ENCODE data around the gene CTNNA3. TPM values are rescaled to one million over a fixed set of nuclear protein-coding genes. Genes with fewer than 3 reads are reported as not detected.

CTNNA3 gene
- total RNA-seq, 1 donor from 2014 or later: 159 TPM

DNA sequence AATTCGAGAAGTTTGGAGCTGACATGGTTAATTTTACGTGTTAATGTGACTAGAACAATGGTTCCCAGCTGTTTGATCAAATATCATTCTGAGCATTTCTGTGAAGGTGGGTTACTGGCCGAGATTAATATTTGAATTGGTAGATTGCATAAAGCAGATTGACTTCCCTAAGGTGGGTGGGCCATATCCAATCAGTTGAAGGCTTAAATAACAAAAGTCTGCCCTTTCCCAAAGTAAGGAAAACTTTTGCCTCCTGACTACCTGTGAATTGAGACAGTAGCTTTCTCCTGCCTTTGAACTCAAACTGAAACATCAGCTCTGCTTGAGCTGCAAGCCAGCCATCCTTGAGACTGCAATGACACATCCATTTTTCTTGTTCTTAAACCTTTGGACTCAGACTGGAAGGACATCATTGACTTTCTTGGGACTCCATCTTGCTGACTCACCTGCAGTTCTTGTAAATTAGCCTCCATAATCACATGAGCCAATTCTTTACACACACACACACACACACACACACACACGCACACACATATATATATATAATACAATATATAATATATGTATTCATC, 833.2 kb downstream of the CTNNA3 start:
- intact Hi-C loops (cut with micrococcal nuclease): no loop called here
- TF ChIP-seq, protein P1, sequence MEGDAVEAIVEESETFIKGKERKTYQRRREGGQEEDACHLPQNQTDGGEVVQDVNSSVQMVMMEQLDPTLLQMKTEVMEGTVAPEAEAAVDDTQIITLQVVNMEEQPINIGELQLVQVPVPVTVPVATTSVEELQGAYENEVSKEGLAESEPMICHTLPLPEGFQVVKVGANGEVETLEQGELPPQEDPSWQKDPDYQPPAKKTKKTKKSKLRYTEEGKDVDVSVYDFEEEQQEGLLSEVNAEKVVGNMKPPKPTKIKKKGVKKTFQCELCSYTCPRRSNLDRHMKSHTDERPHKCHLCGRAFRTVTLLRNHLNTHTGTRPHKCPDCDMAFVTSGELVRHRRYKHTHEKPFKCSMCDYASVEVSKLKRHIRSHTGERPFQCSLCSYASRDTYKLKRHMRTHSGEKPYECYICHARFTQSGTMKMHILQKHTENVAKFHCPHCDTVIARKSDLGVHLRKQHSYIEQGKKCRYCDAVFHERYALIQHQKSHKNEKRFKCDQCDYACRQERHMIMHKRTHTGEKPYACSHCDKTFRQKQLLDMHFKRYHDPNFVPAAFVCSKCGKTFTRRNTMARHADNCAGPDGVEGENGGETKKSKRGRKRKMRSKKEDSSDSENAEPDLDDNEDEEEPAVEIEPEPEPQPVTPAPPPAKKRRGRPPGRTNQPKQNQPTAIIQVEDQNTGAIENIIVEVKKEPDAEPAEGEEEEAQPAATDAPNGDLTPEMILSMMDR (IDR thresholded peaks at IDR 0.05; ENCODE audit: borderline replicate concordance): no peak
- Histone ChIP-seq H3K27me3 (ENCODE audit: low read depth) (no peaks in the 10 kb centered on the region), H3K4me3 (no peak overlapping the region), H3K27ac (replicated peaks) (no peak overlapping the region), H3K4me1 (no peaks in the 10 kb centered on the region), H3K36me3 (no peaks in the 10 kb centered on the region), H3K9me3 (replicated peaks) (no peaks in the 10 kb centered on the region)
- no peak for DNase-seq

- no peak overlapping the region for H3K27ac ChIP-seq (replicated peaks)
- DNase-seq: no peak
- H3K9me3 ChIP-seq (replicated peaks): no peaks in the 10 kb centered on the region
- TF ChIP-seq, protein P1 (IDR thresholded peaks at IDR 0.05; ENCODE audit: borderline replicate concordance): no peak
- H3K36me3 ChIP-seq: no peaks in the 10 kb centered on the region
- H3K27me3 ChIP-seq (ENCODE audit: low read depth): no peaks in the 10 kb centered on the region
- no peaks in the 10 kb centered on the region for H3K4me1 ChIP-seq
- intact Hi-C loops (cut with micrococcal nuclease): no loop called here
- no peak overlapping the region for H3K4me3 ChIP-seq
Measured at GRCh38 chr10:66860376-66860945, 835.5 kb downstream of the CTNNA3 start.

DNA sequence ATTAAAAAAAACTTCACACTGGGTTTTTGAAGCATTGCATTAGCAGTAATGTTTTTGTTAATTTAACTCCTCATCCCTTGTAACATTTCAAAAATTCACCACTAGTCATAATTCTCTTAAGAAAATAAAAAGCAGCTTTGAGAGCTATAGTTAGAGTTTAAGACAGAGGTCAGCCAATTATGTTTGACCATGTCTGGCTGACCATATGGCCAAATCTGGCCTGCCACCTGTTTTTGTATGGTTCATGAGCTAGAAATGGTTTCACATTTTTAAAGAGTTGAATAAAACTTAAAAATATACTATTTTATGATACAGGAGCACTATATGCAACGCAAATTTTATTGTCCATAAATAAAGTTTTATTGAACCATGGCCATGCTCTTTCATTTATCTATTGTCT, 843.2 kb downstream of the CTNNA3 start:
- no peaks in the 10 kb centered on the region for H3K36me3 ChIP-seq
- no peaks in the 10 kb centered on the region for H3K9me3 ChIP-seq (replicated peaks)
- no peak overlapping the region for H3K4me3 ChIP-seq
- H3K4me1 ChIP-seq: no peaks in the 10 kb centered on the region
- H3K27ac ChIP-seq (replicated peaks): no peak overlapping the region
- intact Hi-C loops (cut with micrococcal nuclease): no loop called here
- DNase-seq: no peak
- TF ChIP-seq, protein P1 (IDR thresholded peaks at IDR 0.05; ENCODE audit: borderline replicate concordance): no peak
- H3K27me3 ChIP-seq (ENCODE audit: low read depth): no peaks in the 10 kb centered on the region

GRCh38 chr10:66848856-66849255, 847.1 kb downstream of the CTNNA3 start:
- TF ChIP-seq, protein P1 (IDR thresholded peaks at IDR 0.05; ENCODE audit: borderline replicate concordance): no peak
- no peak overlapping the region for H3K27ac ChIP-seq (replicated peaks)
- H3K4me3 ChIP-seq: no peak overlapping the region
- no peaks in the 10 kb centered on the region for H3K4me1 ChIP-seq
- DNase-seq: no peak
- no peaks in the 10 kb centered on the region for H3K9me3 ChIP-seq (replicated peaks)
- H3K36me3 ChIP-seq: no peaks in the 10 kb centered on the region
- intact Hi-C loops (cut with micrococcal nuclease): no loop called here
- no peaks in the 10 kb centered on the region for H3K27me3 ChIP-seq (ENCODE audit: low read depth)

DNA sequence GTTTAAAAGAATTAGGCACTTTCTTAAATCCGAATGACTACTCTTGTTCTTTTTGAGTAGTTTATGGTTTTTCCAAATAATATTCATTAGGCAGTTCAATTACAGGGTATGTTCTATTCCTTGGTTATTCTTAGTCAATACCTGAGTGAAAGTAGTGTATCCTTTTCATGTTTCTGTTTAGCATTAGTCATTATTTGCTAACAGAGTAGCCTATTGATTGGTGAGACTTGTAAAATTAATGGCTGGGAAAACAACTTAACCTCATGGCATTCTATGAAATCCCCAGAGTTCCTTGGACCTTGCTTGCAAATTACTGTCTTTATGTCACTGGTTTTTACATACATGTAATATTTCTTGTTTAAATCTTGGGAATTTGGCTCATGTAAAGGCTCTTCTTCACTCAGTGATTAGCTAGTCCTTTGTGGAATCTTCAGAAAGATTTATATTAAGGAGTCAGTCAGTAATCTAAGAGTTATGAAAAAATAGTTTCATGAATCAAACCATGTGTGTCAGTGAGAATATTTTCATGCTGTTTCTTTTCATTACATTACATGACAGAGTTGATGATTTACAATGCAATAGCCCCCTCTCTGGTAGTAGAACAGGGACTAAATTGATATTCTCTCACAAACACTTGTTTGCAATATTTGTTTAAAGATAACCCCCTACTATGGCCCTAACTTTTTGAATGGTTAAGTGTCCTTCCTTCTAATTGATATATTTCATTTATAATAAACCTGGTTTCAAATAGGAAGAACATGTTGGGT, 851.6 kb downstream of the CTNNA3 start:
- no peak overlapping the region for H3K4me3 ChIP-seq
- intact Hi-C loops (cut with micrococcal nuclease): no loop called here
- no peaks in the 10 kb centered on the region for H3K27me3 ChIP-seq (ENCODE audit: low read depth)
- H3K4me1 ChIP-seq: no peaks in the 10 kb centered on the region
- H3K27ac ChIP-seq (replicated peaks): no peak overlapping the region
- H3K9me3 ChIP-seq (replicated peaks): no peaks in the 10 kb centered on the region
- no peak for DNase-seq
- TF ChIP-seq, protein P1 (IDR thresholded peaks at IDR 0.05; ENCODE audit: borderline replicate concordance): no peak
- H3K36me3 ChIP-seq: no peaks in the 10 kb centered on the region
